Parathyroid adenoma (tissue), 2 donors: ENCODE results near the gene C5orf63.
"Not testable (repeated sequence)": the region's sequence is repeated elsewhere in the genome, so short reads cannot be mapped to it uniquely, and the experiment has no call there.

ENCODE experiments used
- H2AFZ ChIP-seq: fragments of 300-600 bp; sonication (generic); one replicate; pipeline ENCODE4 v1.7.0; 2017; ENCODE audit warnings: antibody characterized with exemption, mild to moderate bottlenecking
- H3K27ac ChIP-seq: fragments of 300-600 bp; sonication (generic); one replicate; pipeline ENCODE4 v1.7.0; 2017
- H3K27me3 ChIP-seq: fragments of 300-600 bp; sonication (generic); one replicate; pipeline ENCODE4 v1.7.0; 2017; ENCODE audit warnings: low read length; ENCODE audit not compliant: control insufficient read depth, insufficient read depth
- H3K36me3 ChIP-seq: fragments of 300-600 bp; sonication (generic); one replicate; pipeline ENCODE4 v1.7.0; 2017; ENCODE audit warnings: low read length; ENCODE audit not compliant: control insufficient read depth, insufficient read depth
- H3K4me1 ChIP-seq: fragments of 300-600 bp; sonication (generic); one replicate; pipeline ENCODE4 v1.7.0; 2017; ENCODE audit warnings: control low read depth
- H3K4me2 ChIP-seq: fragments of 300-600 bp; sonication (generic); one replicate; pipeline ENCODE4 v1.7.0; 2017; ENCODE audit warnings: low read length
- H3K4me3 ChIP-seq: fragments of 300-600 bp; sonication (generic); one replicate; pipeline ENCODE4 v1.7.0; 2017; ENCODE audit warnings: low read depth, low read length
- H3K79me2 ChIP-seq: fragments of 300-600 bp; sonication (generic); one replicate; pipeline ENCODE4 v1.7.0; 2017; ENCODE audit warnings: control low read depth
- H3K9ac ChIP-seq: fragments of 300-600 bp; sonication (generic); one replicate; pipeline ENCODE4 v1.7.0; 2017; ENCODE audit warnings: mild to moderate bottlenecking
- H3K9me3 ChIP-seq: fragments of 300-600 bp; sonication (generic); one replicate; pipeline ENCODE4 v1.7.0; 2017; ENCODE audit warnings: low read length; ENCODE audit not compliant: control insufficient read depth
- TF ChIP-seq, protein P1 (sequence below): fragments of 300-600 bp; sonication (generic); IDR thresholded peaks from one replicate; pipeline ENCODE4 v1.7.0; 2017; ENCODE audit warnings: antibody characterized with exemption, mild to moderate bottlenecking
- donor health status: primary hyperparathyroidism.

C5orf63 gene

DNA sequence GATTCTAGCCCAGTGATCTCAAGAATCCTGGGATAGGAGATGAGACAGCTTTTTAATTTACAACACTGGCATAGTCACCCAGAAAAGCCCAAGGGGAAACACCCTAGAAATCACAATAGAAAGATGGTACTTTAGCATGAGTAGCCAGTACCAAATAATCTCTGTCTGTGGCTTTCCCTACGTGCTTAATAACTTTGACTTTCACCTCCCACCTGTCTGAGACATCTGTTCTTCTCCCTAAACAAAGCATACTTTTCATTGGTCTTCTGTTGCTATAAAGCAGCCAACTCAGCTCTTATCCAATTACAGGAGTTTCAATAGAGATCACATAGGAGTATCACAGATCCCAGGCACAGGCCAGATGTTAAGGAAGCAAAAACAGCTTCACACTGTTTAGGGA lies 53.4 kb downstream of the C5orf63 start:
- TF ChIP-seq, protein P1, sequence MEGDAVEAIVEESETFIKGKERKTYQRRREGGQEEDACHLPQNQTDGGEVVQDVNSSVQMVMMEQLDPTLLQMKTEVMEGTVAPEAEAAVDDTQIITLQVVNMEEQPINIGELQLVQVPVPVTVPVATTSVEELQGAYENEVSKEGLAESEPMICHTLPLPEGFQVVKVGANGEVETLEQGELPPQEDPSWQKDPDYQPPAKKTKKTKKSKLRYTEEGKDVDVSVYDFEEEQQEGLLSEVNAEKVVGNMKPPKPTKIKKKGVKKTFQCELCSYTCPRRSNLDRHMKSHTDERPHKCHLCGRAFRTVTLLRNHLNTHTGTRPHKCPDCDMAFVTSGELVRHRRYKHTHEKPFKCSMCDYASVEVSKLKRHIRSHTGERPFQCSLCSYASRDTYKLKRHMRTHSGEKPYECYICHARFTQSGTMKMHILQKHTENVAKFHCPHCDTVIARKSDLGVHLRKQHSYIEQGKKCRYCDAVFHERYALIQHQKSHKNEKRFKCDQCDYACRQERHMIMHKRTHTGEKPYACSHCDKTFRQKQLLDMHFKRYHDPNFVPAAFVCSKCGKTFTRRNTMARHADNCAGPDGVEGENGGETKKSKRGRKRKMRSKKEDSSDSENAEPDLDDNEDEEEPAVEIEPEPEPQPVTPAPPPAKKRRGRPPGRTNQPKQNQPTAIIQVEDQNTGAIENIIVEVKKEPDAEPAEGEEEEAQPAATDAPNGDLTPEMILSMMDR = no peak
- Histone ChIP-seq H3K79me2 (no peaks in the 10 kb centered on the region), H3K9me3 (no peaks in the 10 kb centered on the region), H3K27ac (no peak overlapping the region), H3K4me1 (no peaks in the 10 kb centered on the region), H3K9ac (no peak overlapping the region), H3K36me3 (no peaks in the 10 kb centered on the region), H3K27me3 (no peaks in the 10 kb centered on the region), H2AFZ (no peak overlapping the region), H3K4me3 (no peak overlapping the region), H3K4me2 (no peak overlapping the region)

DNA sequence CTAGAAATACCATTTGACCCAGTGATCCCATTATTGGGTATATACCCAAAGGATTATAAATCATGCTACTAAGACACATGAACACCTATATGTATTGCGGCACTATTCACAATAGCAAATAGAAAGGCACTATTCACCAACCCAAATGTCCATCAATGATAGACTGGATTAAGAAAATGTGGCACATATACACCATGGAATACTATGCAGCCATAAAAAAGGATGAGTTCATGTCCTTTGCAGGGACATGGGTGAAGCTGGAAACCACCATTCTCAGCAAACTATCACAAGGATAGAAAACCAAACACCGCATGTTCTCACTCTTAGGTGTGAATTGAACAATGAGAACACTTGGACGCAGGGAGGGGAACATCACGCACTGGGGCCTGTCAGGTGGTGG lies 56.6 kb downstream of the C5orf63 start:
- H3K9me3 ChIP-seq, H3K4me1 ChIP-seq, H3K27ac ChIP-seq: not testable (repeated sequence)

GRCh38 chr5:127015716-127016115 lies 57.6 kb downstream of the C5orf63 start:
- H3K36me3 ChIP-seq = no peaks in the 10 kb centered on the region
- H2AFZ ChIP-seq = no peak overlapping the region
- no peaks in the 10 kb centered on the region for H3K79me2 ChIP-seq
- TF ChIP-seq, protein P1 = no peak
- no peak overlapping the region for H3K4me2 ChIP-seq
- H3K9ac ChIP-seq = no peak overlapping the region
- H3K4me3 ChIP-seq = no peak overlapping the region
- no peaks in the 10 kb centered on the region for H3K27me3 ChIP-seq
- no peaks in the 10 kb centered on the region for H3K4me1 ChIP-seq
- H3K9me3 ChIP-seq = no peaks in the 10 kb centered on the region
- H3K27ac ChIP-seq = no peak overlapping the region

More for the DNA sequence above, 56.6 kb downstream of the C5orf63 start:
- H3K36me3 ChIP-seq, H3K4me3 ChIP-seq, H3K9ac ChIP-seq, H3K4me2 ChIP-seq, H3K79me2 ChIP-seq, H2AFZ ChIP-seq, H3K27me3 ChIP-seq: not testable (repeated sequence)

- Histone ChIP-seq H3K9me3 (no peaks in the 10 kb centered on the region), H3K9ac (no peak overlapping the region), H3K79me2 (no peaks in the 10 kb centered on the region), H3K4me2 (no peak overlapping the region), H3K4me3 (no peak overlapping the region), H3K27ac (no peak overlapping the region), H3K27me3 (no peaks in the 10 kb centered on the region), H3K4me1 (no peaks in the 10 kb centered on the region), H2AFZ (no peak overlapping the region), H3K36me3 (no peaks in the 10 kb centered on the region)
- TF ChIP-seq, protein P1 = no peak
Measured at GRCh38 chr5:127014573-127014972, 58.7 kb downstream of the C5orf63 start.

GRCh38 chr5:127013407-127013806 lies 59.9 kb downstream of the C5orf63 start:
- H3K4me3 ChIP-seq = no peak overlapping the region
- H3K79me2 ChIP-seq = no peaks in the 10 kb centered on the region
- no peaks in the 10 kb centered on the region for H3K9me3 ChIP-seq
- no peaks in the 10 kb centered on the region for H3K36me3 ChIP-seq
- H3K27me3 ChIP-seq = no peaks in the 10 kb centered on the region
- TF ChIP-seq, protein P1 = no peak
- H3K4me1 ChIP-seq = no peaks in the 10 kb centered on the region
- H3K27ac ChIP-seq = no peak overlapping the region
- H3K9ac ChIP-seq = no peak overlapping the region
- H3K4me2 ChIP-seq = no peak overlapping the region
- no peak overlapping the region for H2AFZ ChIP-seq
